ENCODE data around the gene STOX2.
"Not testable (repeated sequence)": the region's sequence is repeated elsewhere in the genome, so short reads cannot be mapped to it uniquely, and the experiment has no call there.

Gene STOX2

DNA sequence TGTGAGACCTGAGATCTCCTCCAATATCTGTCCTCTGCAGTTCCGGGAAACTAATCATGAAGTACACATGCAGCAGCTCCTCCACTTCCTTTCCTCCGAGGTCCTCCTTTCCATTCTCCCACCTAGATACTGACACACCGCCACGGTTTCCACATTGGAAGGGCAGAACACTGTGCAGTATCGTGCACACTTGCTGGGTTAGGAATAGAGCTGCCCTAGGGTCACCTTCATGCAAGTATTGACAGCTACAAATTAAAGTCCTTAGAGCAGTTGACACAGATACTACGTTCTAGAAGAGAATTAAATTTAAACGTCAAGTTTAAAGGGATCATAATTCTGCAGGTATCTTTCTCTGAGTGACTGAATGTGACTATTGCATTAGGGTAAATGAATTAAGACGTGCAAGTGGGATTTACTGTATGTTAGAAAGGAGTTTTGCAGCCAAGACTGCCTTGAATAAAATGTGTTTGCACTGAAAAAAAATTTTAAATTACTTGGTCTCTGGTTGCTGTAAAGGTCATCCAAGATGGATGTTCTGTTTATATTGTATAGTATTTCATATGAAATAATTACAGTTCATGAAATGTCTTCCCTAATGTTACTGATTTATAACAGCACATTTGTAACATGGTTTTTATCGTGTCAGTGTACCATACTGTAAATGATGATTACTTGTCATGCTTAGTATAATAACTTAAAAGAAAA lies 117.7 kb downstream of the STOX2 start:
- ATAC-seq (no peak), DNase-seq (no peak)

DNA sequence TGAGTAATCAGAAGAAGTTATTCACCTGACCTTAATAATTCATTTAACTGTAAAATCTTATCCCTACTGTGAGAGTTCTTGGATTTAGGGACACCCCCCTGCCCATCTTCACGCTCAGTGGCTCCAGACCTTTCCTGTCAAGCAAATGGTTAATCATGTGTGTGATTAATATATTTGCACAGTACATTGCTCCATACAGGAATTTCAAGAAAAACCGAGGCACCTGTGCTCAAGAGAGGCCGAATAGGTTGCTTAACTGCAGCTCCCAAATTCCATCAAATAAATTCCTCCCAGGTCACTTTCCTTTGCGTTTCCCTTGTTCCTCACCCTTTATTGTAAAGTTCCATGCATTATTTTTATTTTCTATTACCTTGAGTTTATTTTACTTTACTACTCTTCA lies 119.5 kb downstream of the STOX2 start:
- ATAC-seq, result no peak
- no peak for DNase-seq

DNA sequence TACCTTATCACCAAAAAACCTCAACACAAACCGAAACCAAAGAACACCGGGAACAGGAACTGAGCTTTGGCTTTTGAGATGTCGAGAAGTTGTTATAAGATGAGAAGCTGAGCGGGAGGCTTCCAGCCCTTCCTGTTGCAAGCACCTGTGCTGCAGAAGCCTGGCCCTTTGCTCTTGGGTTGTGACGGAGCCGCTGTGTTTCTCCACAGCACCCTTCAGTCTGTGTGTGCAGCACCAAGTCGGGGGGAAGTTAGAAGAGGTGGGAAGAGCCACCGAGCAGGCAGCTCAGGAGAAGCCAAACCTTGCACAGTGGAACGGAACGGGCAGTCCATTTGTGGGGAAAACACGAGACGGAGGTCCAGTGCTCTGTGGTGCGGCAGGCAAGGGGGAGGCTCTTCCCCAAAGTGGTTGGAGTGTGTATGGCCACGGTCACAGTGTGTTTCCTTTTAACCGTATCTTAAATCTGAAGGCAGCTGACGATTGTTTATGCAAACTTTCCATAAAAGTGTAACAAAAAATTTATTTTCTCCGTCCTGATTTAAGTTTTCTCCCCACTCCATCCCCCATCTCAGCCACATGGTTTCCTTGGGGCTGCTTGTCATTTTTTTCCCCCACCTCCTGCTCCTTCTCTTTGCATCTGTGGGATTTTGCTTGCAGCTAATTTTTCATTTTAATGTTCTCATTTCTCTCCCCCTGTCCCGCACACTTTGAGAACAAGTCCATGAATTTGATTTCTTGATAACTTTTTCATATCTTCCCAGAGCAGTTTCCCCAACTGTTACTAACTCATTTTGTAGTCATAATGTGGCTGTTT lies 123.7 kb downstream of the STOX2 start:
- peak; percentile 13 for DNase-seq
- ATAC-seq, result peak; percentile 52

DNA sequence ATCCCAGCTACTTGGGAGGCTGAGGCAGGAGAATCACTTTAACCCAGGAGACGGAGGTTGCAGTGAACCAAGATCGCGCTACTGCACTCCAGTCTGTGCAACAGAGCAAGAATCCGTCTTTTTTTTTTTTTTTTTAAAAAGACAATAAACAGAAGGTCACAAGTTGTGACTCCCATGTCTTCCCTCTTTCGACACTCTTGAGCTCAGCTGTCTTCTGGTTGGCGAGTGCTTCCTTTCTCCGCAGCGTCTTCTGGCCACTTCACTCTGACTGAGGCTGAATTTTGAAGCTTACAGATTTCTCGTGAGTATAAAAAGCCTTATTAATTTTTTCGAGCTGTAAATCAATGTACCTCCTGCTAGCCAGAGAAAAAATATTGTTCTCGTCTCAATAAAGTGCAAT lies 124.9 kb downstream of the STOX2 start:
- DNase-seq, result no peak
- ATAC-seq, result no peak

DNA sequence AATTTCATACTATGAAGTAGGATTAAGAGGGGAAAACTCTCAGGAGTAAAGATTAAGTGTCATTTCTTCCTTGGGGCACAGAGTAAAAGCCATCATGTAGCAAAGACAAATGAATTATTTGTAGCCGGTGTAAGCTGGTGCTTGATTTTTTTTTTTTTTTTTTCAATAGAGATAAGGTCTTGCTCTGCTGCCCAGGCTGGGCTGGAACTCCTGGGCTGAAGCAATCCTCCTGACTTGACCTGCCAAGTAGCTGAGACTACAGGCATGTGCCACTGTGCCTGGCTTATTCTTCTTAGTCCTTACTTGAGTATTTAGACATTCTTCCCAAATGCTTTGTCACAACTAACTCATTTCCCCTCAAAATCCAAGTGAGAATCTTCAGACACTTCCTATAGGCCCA lies 125.7 kb downstream of the STOX2 start:
- no peak for DNase-seq
- no peak for ATAC-seq

DNA sequence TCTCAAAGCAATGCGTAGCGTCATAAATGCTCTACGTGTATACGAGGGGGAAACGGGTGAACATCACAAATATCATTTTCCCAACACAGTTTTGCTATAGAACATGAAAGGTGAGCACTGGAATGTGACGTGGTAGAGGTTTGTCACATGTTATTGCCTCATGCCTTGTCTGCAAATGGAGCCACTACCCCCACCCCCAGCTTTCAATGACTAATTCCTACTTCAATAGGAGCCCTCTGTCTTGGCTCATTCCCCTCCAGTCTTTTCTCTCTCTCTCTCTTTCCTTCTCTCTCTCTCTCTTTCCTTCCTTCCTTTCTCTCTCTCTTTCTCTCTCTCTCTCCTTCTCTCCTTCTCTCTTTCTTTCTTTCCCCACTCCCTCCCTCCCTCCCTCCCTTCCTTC lies 127.0 kb downstream of the STOX2 start:
- no peak for ATAC-seq

DNA sequence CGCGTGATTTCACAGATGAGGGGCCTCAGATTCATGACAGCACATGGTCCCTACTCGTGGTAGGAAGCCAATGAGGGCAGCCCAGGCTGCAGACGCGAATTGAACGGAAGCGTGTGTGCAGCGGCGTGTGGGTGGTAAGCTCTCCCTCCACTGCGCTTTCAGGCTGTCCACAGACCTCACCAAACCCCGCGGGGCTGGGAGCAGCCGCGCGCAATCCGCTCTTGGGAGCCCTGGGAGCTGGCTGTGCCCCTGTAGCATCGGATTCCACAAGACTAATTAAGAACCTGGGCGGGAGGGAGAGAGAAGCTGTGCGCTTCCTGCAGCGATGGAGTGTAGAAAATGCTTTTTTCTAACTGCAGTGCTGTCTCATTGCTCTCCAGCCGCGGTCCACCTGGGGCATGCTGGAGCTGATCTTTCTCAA lies 134.9 kb downstream of the STOX2 start:
- peak; percentile 73 for ATAC-seq
- peak; percentile 34 for DNase-seq

More for the DNA sequence above, 127.0 kb downstream of the STOX2 start:
- no peak for DNase-seq

DNA sequence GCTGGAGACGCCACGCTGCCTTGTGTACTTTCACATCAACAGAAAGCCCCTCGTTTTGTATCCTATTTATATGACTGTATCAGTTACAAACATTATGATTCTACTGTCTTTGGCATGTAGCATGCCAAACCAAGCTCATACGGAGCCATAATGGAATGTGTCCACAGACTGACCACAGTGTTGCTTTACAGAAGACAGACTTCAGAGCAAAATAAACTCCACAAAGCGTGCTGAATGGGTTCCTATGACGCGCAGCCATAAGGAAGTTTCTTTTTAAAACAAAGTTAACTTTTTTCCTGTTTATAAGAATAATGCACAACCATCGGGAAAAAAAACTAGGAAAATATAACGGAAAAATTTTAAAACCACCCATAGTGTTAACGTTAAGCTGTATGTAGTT lies 136.0 kb downstream of the STOX2 start:
- DNase-seq (no peak), ATAC-seq (no peak)

DNA sequence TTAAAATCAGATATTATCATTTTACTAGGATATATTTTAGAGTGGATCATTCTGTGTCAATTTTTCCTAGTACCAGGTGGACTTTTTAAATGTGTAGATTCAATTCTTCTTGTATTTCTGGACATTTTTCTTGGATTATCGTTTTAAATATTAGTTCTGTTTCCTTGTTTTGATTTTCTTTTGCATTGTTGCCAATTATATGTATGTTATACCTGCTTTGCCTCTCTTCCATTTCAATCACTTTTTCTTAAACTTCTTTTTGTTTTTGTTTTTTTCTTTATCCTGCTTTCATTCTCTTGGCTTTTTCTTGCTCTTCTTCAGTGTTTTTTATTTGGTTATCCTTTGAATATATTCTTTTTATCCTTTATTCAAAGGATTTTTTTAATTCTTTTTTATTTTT lies 141.0 kb downstream of the STOX2 start:
- DNase-seq (no peak), ATAC-seq (no peak)

DNA sequence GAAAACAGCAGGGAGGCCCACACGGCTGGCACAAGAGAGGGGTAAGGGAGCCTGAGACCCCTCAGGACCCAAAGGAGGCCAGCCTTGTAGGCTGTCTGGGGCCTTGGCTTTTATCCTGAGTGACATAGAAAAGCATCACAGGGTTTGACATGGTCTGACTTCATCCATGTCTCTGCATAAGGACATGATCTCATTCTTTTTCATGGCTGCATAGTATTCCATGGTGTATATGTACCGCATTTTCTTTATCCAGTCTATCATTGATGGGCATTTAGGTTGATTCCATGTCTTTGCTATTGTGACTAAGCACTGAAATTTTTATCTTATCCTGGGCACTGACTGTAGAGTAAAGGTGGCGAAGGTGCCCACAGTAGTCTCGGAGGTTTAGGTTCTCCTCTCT lies 146.2 kb downstream of the STOX2 start:
- DNase-seq, ATAC-seq: not testable (repeated sequence)

DNA sequence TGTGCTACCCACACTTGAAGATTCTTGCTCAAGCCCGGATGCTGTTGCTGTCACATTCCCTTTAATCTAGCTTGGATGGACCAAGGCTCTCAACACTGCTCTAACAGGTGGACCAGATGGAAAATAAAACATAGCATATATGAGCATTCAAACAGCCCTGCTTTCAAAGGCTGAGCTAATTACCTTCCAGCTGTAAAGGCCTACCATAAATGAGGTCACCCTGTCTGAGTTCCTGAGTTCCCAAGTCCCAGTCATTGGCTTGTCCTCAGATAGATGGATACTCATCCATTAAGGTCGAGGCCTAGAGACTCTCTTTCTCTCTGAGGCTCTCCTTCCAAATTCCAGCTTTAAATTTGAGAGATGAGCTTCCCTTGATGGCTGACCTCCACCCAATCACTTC lies 147.5 kb downstream of the STOX2 start:
- no peak for ATAC-seq

DNA sequence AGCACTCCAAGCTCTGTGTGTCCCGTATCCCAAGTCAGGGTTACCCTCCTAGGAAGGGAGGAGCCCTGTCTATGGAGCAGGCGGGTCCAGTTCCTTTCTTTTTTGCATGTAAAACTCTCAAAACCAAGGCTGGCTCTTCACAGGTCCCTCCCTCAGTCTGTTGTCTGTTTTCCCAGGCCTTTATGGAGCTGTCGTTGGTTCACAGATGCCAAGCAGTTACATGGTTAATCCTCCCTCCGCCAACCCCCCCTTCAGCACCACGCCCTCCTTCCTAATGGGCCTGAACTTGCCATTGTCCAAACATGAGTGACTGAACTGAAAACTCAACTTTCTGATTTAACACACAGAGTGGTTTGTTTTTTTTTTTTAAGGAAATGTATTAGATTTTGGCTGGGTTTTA lies 148.3 kb downstream of the STOX2 start:
- ATAC-seq (no peak), DNase-seq (no peak)

More for the DNA sequence above, 147.5 kb downstream of the STOX2 start:
- no peak for DNase-seq

DNA sequence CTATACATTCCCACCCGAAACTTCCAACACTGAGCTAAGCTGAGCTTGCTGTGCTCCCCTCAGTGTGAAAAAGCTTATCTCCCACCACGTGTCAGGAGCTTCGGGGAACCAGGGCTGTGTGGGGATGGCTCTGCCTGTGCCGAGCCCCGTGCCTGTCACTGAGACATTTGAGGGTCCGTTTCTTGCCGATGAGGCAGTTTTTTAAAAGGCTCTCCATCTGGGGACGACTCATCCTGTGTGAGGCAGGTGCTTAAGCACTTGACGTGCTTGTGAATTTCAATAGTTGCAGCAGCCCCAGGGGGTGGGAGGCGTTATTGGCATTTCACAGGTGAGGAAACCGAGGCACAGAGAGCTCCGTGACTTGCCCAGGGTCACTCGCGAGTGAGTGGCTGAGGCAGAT lies 151.8 kb downstream of the STOX2 start:
- ATAC-seq, result no peak

DNA sequence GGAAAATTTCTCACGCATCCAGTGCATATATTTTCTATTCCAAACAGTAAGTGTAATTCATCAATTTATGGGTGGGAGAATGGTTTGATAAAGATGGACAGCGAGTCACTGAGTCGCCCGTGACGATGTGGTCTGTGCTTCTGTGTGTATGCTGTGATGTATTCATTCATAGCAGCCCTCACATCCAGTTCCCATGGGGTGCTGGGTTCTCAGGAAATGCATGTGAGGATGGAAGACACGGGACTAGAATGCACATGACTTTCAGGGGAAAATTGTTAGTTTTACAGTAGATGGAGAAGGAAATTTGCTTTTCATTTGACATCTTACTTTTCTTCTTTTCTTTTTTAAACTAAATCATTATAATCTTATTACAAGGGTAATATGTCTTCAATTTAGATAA lies 152.9 kb downstream of the STOX2 start:
- ATAC-seq (no peak), DNase-seq (no peak)

More for the DNA sequence above, 151.8 kb downstream of the STOX2 start:
- no peak for DNase-seq

DNA sequence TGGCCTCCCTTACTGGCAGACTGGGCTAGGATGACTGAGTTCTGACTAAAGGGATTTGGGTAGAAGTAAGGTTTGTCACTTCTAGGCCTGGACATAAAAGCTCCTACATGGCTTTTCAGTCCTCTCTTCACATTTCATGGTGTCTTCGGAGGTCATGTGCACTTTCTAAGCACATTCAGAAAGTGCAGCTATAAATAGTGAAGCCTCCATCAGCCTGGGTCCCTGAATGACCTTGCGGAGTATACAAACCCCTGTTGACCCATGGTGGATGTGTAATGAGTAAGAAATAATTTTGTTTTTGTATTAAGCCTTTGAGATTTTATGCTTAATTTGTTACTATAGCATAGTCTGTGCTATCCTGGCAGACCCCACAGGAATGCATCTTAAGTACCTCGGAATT lies 154.0 kb downstream of the STOX2 start:
- DNase-seq, result no peak

DNA sequence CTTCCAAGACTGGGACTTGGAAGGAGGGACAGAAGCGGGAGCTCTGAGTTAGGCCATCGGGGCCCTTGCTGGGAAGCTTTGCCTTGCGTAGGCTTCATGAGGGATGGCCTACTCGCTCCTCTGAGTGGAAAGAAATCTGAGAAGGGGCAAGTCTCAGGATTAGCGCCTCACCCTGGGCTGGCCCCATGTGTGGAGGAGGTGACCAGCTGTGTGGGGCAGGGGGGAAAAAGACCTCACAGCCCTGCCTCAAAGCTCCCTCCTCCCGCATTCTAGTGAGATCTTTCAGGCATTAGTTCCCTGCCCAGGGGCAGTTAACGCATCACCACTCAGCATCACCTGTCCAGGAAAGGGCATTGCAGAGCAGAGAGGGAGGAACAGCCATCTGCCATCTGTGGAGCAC lies 156.5 kb downstream of the STOX2 start:
- DNase-seq (no peak), ATAC-seq (no peak)

More for the DNA sequence above, 154.0 kb downstream of the STOX2 start:
- no peak for ATAC-seq

DNA sequence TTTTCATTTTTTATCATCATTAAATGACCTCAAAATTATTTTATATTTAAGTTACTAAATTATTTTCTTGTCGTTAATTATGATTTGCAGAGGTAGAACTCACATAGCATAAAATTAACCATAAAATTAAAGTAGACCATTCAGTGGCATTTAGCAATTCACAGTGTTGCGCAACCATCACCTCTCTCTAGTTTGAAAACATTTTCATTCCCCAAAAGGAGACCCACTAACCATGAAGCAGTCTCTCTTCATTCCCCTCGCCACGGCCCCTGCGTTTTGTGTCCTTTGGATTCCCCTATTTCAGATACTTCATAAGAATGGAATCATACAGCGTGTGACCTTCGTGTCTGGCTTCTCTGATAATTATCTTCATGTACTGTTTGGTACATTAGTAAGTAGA lies 157.7 kb downstream of the STOX2 start:
- ATAC-seq (no peak), DNase-seq (no peak)

DNA sequence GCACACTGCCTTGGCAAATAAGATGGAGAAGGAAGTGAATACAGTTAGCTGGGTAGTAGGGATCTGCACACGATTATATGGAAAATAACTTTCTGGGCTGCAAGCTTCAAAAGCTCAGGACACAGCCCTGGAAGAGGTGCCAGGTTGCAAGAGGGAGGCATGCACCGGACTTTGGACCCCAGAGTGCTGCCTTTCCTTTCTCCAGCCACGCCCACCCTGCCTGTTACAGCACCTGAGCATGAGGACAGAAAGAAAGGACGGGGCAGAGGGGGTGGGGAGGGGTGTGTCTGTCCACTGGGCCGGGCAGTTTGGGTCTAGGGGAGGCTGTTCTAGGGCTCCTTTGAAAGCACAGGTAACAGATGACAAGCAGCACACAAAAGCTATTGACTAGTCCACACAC lies 159.8 kb downstream of the STOX2 start:
- DNase-seq (no peak), ATAC-seq (no peak)

DNA sequence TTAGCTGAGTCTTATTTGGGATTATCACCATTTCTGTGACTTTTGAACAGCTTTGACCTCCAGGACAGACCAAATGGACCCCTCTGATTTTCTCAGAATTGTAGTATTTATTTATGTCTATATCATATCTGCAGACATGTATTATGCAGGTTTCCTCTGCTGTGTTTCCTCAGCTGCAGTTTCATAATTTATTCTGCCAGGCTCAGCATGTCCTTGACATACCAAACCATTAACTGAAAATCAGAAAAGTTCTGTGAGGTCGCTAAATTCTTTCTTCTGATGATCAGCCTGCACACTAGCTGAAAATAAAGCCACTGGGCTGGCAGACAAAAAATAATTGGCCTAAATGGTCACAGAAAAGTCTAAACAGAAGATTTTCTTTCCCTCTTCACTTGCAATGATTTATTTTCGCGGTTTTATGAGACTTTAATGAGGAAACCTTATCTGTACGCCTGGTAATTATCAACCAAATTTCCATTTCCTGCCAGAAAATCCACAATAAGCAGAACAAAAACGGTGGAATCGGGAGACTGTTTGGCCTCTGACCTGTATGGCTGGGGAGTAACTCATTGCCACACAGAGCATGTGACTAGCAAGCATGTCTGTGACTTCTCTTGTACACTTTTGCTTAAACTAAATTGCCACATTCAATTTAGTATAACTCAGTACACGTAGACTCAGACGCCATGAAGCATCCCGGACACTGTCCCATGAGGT lies 161.6 kb downstream of the STOX2 start:
- ATAC-seq (no peak), DNase-seq (no peak)

DNA sequence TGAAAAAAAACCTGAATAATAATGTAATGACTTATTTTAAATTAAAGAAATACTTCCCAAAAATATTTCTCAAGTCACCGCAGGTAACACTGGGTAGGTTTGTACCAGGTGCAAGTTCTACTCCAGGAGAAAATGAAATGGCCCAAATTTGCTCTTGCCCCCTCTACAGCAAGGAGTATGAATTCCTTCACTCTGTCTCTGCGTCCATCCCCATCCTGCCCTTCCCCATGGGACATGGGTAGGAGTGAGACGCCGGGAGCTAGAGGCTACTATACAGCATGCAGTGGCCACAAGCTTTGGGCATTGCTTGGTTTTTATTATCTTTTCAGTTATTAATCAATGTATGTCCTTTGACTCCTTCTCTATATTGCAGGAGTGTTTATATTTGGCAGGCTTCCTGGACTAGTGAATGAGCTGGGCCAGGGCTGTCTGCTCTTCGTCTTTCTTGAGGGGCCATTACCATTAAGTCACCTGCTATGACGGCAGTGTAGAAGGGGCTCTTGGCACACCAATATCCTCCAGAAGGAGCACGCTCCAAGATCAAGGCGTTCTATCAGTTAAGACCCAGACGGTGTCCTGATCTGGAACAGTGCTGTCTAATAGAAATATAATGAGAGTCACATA lies 162.9 kb downstream of the STOX2 start:
- no peak for ATAC-seq
- no peak for DNase-seq

All from stimulated activated naive CD8-positive, alpha-beta T cell treated with anti-CD3 and anti-CD28 coated beads, Interleukin-15, Interleukin-2, amounts not matched to agents 100 U/mL and 50 U/mL, for 24 hours (primary cell).